Loucy (cell line): Measurements from ENCODE around the gene AKAP6.

ENCODE experiments used
- CTCF ChIP-seq: fragments of 200-600 bp; sonication (generic); conservative IDR thresholded peaks from 2 replicates; pipeline ENCODE4 v1.5.1; 2014; ENCODE audit warnings: mild to moderate bottlenecking, antibody characterized with exemption, low read length
- EZH2phosphoT487 ChIP-seq: fragments of 200-600 bp; IDR thresholded peaks from 2 replicates; pipeline ENCODE4 v1.6.1; 2018; ENCODE audit warnings: antibody characterized with exemption, mild to moderate bottlenecking, moderate library complexity, borderline replicate concordance

GRCh38 chr14:32449648-32450047 lies 120.5 kb downstream of the AKAP6 start:
- TF ChIP-seq CTCF (no peak), EZH2phosphoT487 (no peak)
